HL-60 (cell line): Measurements from ENCODE around the gene GABPB2.

ENCODE experiments used
- DNase-seq, 2 experiments: peaks; one replicate each; pipeline ENCODE4 v3.0.0-alpha.2; 2010 to 2020; ENCODE audit warnings: low read depth in 1 of 2, low spot score in 1 of 2
- H3K27ac ChIP-seq: fragments of 250-450 bp; sonication (Bioruptor Pico); replicated peaks from 2 replicates; pipeline ENCODE4 v1.5.1; 2020; ENCODE audit warnings: mild to moderate bottlenecking, moderate library complexity
- H3K27me3 ChIP-seq: fragments of 250-450 bp; sonication (Bioruptor Pico); 2 replicates; pipeline ENCODE4 v1.5.1; 2021; ENCODE audit warnings: mild to moderate bottlenecking, moderate library complexity; ENCODE audit not compliant: insufficient read depth, poor library complexity, severe bottlenecking
- H3K4me3 ChIP-seq: replicated peaks from 2 replicates; pipeline ENCODE4 v1.5.1; 2011; ENCODE audit warnings: mild to moderate bottlenecking, control low read depth, low read length; ENCODE audit not compliant: insufficient read depth
- CTCF ChIP-seq: IDR thresholded peaks from one replicate; pipeline ENCODE4 v1.5.1; 2011; ENCODE audit warnings: low read length, control low read depth, inconsistent platforms; ENCODE audit not compliant: insufficient read depth
- GABPA ChIP-seq: IDR thresholded peaks from 2 replicates; pipeline ENCODE4 v1.6.1; 2012; ENCODE audit warnings: low read depth
- POLR2AphosphoS5 ChIP-seq: IDR thresholded peaks from 2 replicates; pipeline ENCODE4 v1.6.1; 2012; ENCODE audit warnings: low read depth
- SPI1 ChIP-seq: IDR thresholded peaks from 2 replicates; pipeline ENCODE4 v1.6.1; 2012; ENCODE audit warnings: low read depth, mild to moderate bottlenecking, borderline replicate concordance
- TF ChIP-seq, protein P1 (sequence below): IDR thresholded peaks from 2 replicates; pipeline ENCODE4 v1.6.1; 2012; ENCODE audit warnings: low read depth; ENCODE audit not compliant: insufficient replicate concordance

The GABPB2 gene

DNA sequence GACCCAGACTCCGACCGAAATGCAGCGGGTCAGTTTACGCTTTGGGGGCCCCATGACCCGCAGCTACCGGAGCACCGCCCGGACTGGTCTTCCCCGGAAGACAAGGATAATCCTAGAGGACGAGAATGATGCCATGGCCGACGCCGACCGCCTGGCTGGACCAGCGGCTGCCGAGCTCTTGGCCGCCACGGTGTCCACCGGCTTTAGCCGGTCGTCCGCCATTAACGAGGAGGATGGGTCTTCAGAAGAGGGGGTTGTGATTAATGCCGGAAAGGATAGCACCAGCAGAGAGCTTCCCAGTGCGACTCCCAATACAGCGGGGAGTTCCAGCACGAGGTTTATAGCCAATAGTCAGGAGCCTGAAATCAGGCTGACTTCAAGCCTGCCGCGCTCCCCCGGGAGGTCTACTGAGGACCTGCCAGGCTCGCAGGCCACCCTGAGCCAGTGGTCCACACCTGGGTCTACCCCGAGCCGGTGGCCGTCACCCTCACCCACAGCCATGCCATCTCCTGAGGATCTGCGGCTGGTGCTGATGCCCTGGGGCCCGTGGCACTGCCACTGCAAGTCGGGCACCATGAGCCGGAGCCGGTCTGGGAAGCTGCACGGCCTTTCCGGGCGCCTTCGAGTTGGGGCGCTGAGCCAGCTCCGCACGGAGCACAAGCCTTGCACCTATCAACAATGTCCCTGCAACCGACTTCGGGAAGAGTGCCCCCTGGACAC, 22.5 kb upstream of the GABPB2 start:
- TF ChIP-seq, protein P1, sequence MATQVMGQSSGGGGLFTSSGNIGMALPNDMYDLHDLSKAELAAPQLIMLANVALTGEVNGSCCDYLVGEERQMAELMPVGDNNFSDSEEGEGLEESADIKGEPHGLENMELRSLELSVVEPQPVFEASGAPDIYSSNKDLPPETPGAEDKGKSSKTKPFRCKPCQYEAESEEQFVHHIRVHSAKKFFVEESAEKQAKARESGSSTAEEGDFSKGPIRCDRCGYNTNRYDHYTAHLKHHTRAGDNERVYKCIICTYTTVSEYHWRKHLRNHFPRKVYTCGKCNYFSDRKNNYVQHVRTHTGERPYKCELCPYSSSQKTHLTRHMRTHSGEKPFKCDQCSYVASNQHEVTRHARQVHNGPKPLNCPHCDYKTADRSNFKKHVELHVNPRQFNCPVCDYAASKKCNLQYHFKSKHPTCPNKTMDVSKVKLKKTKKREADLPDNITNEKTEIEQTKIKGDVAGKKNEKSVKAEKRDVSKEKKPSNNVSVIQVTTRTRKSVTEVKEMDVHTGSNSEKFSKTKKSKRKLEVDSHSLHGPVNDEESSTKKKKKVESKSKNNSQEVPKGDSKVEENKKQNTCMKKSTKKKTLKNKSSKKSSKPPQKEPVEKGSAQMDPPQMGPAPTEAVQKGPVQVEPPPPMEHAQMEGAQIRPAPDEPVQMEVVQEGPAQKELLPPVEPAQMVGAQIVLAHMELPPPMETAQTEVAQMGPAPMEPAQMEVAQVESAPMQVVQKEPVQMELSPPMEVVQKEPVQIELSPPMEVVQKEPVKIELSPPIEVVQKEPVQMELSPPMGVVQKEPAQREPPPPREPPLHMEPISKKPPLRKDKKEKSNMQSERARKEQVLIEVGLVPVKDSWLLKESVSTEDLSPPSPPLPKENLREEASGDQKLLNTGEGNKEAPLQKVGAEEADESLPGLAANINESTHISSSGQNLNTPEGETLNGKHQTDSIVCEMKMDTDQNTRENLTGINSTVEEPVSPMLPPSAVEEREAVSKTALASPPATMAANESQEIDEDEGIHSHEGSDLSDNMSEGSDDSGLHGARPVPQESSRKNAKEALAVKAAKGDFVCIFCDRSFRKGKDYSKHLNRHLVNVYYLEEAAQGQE, result no peak
- TF ChIP-seq POLR2AphosphoS5, result no peak
- TF ChIP-seq GABPA, result no peak
- peak; percentile 8 for TF ChIP-seq CTCF
- peak overlapping the region; percentile 63 for H3K4me3 ChIP-seq
- H3K27ac ChIP-seq, result no peak overlapping the region
- DNase-seq, result peak in 1 of 2 experiments; percentile 52
- peaks cover 7% of the 10 kb centered on the region for H3K27me3 ChIP-seq

DNA sequence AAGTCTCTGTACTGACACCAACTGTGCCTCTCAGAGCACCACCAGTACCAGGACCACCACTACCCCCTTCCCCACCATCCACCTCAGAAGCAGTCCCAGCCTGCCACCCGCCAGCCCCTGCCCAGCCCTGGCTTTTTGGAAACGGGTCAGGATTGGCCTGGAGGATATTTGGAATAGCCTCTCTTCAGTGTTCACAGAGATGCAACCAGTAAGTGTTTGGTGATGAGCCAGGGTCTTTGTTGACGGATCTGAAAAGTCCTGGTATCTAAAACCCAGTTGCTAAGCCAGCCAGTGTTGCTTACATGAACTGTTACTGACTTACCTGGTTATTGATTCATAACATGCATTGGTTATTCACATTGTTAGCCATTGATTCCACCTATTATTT, 21.9 kb upstream of the GABPB2 start:
- no peak overlapping the region for H3K4me3 ChIP-seq
- peaks cover 7% of the 10 kb centered on the region for H3K27me3 ChIP-seq
- no peak overlapping the region for H3K27ac ChIP-seq
- DNase-seq, result no peak
- TF ChIP-seq, protein P1, result no peak
- TF ChIP-seq CTCF (no peak), POLR2AphosphoS5 (no peak), SPI1 (no peak), GABPA (no peak)

DNA sequence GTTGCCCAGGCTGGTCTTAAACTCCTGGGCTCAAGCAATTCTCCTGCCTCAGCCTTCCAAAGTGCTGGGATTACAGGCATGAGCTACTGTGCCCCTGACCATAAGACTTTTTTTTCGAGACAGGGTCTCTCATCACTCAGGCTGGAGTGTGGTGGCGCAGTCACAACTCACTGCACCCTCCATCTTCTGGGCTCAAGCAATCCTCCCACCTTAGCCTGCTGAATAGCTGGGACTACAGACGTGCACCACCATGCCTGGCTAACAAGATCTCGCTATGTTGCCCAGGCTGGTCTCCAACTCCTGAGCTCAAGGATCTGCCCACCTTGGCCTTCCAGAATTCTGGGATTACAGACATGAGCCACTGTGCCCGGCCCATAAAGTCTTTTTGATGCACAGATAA, 21.1 kb upstream of the GABPB2 start:
- no peak for DNase-seq
- Histone ChIP-seq H3K27ac (no peak overlapping the region), H3K4me3 (no peak overlapping the region), H3K27me3 (peaks cover 7% of the 10 kb centered on the region)
- TF ChIP-seq CTCF, result no peak
- TF ChIP-seq POLR2AphosphoS5, result no peak
- TF ChIP-seq GABPA, result no peak
- no peak for TF ChIP-seq SPI1

DNA sequence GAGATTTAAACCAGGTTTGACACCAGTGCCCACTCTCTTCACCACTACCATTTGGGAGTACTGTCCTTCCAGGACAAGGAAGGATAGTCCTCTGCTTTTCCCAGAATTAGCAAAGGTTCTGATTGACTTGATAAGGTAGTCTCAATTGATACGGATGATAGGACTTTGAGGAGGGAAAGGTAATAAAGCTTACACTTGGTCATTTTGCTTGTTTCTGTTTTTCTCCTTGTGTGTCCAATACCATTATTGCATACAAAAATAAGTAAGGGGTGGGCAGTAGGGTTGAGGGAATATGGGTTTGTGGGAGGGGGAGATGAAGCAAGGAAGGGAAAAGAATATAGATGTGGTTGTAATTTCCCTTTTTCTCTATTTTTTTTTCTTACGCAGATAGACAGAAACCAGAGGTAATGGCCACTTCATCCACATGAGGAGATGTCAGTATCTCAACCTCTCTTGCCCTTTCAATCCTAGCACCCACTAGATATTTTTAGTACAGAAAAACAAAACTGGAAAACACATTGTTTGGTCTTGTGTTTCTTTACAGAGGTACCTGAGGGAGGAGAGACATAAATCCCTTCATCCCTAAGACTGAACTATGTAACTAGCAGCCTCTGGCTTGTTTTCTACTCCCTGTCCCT, 20.4 kb upstream of the GABPB2 start:
- peaks cover 7% of the 10 kb centered on the region for H3K27me3 ChIP-seq
- no peak for TF ChIP-seq SPI1
- TF ChIP-seq, protein P1, result no peak
- TF ChIP-seq GABPA, result no peak
- no peak for TF ChIP-seq POLR2AphosphoS5
- TF ChIP-seq CTCF, result no peak
- DNase-seq, result no peak
- H3K27ac ChIP-seq, result no peak overlapping the region
- no peak overlapping the region for H3K4me3 ChIP-seq
